SK-N-SH (cell line): ENCODE results near the gene CACNA1E. TPM values are rescaled to one million over a fixed set of nuclear protein-coding genes. Genes with fewer than 3 reads are reported as not detected.

Experiments used
- CTCF ChIA-PET: fragments of 300-600, 350-600 bp; formaldehyde crosslinking; extraction: SDS; loops from one replicate; lab custom pipeline; 2021; lab: Yijun Ruan, JAX
- POLR2A ChIA-PET: fragments of 350-600 bp; sonication (Branson Sonifier 250); formaldehyde crosslinking; extraction: SDS; loops from one replicate; lab custom pipeline; 2020; ENCODE audit warnings: antibody characterized with exemption, inconsistent platforms; lab: Yijun Ruan, JAX
- DNase-seq: peaks from one replicate; pipeline ENCODE4 v3.0.0; 2012
- H2AFZ ChIP-seq: fragments of 200-600 bp; sonication (generic); 2 replicates; pipeline ENCODE4 v1.8.1; 2016; ENCODE audit warnings: antibody characterized with exemption, mild to moderate bottlenecking, low read depth
- H3F3A ChIP-seq: fragments of 200-600 bp; sonication (generic); replicated peaks from 2 replicates; pipeline ENCODE3; 2016; ENCODE audit warnings: antibody characterized with exemption, mild to moderate bottlenecking; ENCODE audit not compliant: insufficient read depth
- H3K27ac ChIP-seq, 2 experiments: fragments of 200-500 bp in 1 of 2; fragments of 200-600 bp in 1 of 2; sonication (Bioruptor generic) in 1 of 2; sonication (generic), shearing (Covaris generic) in 1 of 2; 2 replicates each; pipeline versions ENCODE4 v1.5.1 to v1.6.1; 2014 to 2016; ENCODE audit warnings: low read depth in 2 of 2, inconsistent platforms in 1 of 2, low read length in 1 of 2, mild to moderate bottlenecking in 1 of 2, mixed read lengths in 1 of 2
- H3K27me3 ChIP-seq: fragments of 200-600 bp; sonication (generic), shearing (Covaris generic); 2 replicates; pipeline ENCODE4 v1.6.1; 2016; ENCODE audit warnings: mixed run types; ENCODE audit not compliant: insufficient read depth
- H3K36me3 ChIP-seq, 2 experiments: fragments of 200-500 bp in 1 of 2; fragments of 200-600 bp in 1 of 2; sonication (Bioruptor generic) in 1 of 2; sonication (generic) in 1 of 2; replicated peaks in 1 of 2; 2 replicates each; pipeline versions ENCODE3 to v1.5.1; 2014 to 2016; ENCODE audit warnings: low read length in 1 of 2, mild to moderate bottlenecking in 1 of 2; ENCODE audit not compliant: insufficient read depth in 2 of 2, control insufficient read depth in 1 of 2
- H3K4me1 ChIP-seq, 2 experiments: fragments of 200-500 bp in 1 of 2; fragments of 200-600 bp in 1 of 2; sonication (Bioruptor generic) in 1 of 2; sonication (generic), shearing (Covaris generic) in 1 of 2; 2 replicates each; pipeline versions ENCODE4 v1.5.1 to v1.6.1; 2014 to 2016; ENCODE audit warnings: low read depth in 1 of 2, low read length in 1 of 2, mixed run types in 1 of 2; ENCODE audit not compliant: insufficient read depth in 2 of 2, control insufficient read depth in 1 of 2
- H3K4me2 ChIP-seq: fragments of 200-600 bp; sonication (generic), shearing (Covaris generic); 2 replicates; pipeline ENCODE4 v1.6.1; 2017; ENCODE audit warnings: mixed run types
- H3K4me3 ChIP-seq, 2 experiments: fragments of 200-500 bp in 1 of 2; fragments of 200-600 bp in 1 of 2; sonication (Bioruptor generic) in 1 of 2; sonication (generic), shearing (Covaris generic) in 1 of 2; 2 replicates each; pipeline versions ENCODE4 v1.5.1 to v1.8.1; 2014 to 2016; ENCODE audit warnings: low read depth in 2 of 2, inconsistent platforms in 1 of 2, low read length in 1 of 2, mild to moderate bottlenecking in 1 of 2, mixed read lengths in 1 of 2, moderate library complexity in 1 of 2
- H3K79me2 ChIP-seq: fragments of 200-600 bp; sonication (generic); 2 replicates; pipeline ENCODE4 v1.8.1; 2017; ENCODE audit warnings: mild to moderate bottlenecking; ENCODE audit not compliant: insufficient read depth
- H3K9ac ChIP-seq: fragments of 200-600 bp; sonication (generic); 2 replicates; pipeline ENCODE4 v1.6.1; 2017; ENCODE audit warnings: mixed run types
- H3K9me2 ChIP-seq: fragments of 200-600 bp; sonication (generic); 2 replicates; pipeline ENCODE4 v1.6.1; 2017; ENCODE audit warnings: mixed run types
- H3K9me3 ChIP-seq: fragments of 200-600 bp; sonication (generic); 2 replicates; pipeline ENCODE4 v1.6.1; 2017; ENCODE audit warnings: mixed run types, mild to moderate bottlenecking, moderate library complexity
- H4K20me1 ChIP-seq: fragments of 200-600 bp; sonication (generic); 2 replicates; pipeline ENCODE4 v1.6.1; 2017; ENCODE audit warnings: mild to moderate bottlenecking, mixed run types; ENCODE audit not compliant: insufficient read depth
- ELF1 ChIP-seq: IDR thresholded peaks from 2 replicates; pipeline ENCODE4 v1.4.0; 2012
- EP300 ChIP-seq, 2 experiments: IDR thresholded peaks; 2 replicates each; pipeline versions ENCODE4 v1.4.0 to v1.6.1; 2012; ENCODE audit warnings: borderline replicate concordance in 1 of 2, low read depth in 1 of 2, low read length in 1 of 2
- EZH2phosphoT487 ChIP-seq: fragments of 200-600 bp; sonication (generic); IDR thresholded peaks from 2 replicates; pipeline ENCODE4 v1.6.1; 2017; ENCODE audit warnings: low read depth, mixed run types, mild to moderate bottlenecking, antibody characterized with exemption, moderate library complexity, borderline replicate concordance
- FOSL2 ChIP-seq: IDR thresholded peaks from 2 replicates; pipeline ENCODE4 v1.4.0; 2012; ENCODE audit warnings: low read depth, mild to moderate bottlenecking, moderate library complexity, borderline replicate concordance
- FOXM1 ChIP-seq: IDR thresholded peaks from 2 replicates; pipeline ENCODE4 v1.4.0; 2012; ENCODE audit warnings: low read depth, mild to moderate bottlenecking
- JUND ChIP-seq: IDR thresholded peaks from 2 replicates; pipeline ENCODE4 v1.4.0; 2012
- MEF2A ChIP-seq: IDR thresholded peaks from 2 replicates; pipeline ENCODE4 v1.4.0; 2012; ENCODE audit warnings: low read depth, borderline replicate concordance
- NFIC ChIP-seq: IDR thresholded peaks from 2 replicates; pipeline ENCODE4 v1.4.0; 2012; ENCODE audit warnings: borderline replicate concordance
- NRF1 ChIP-seq: IDR thresholded peaks from 2 replicates; pipeline ENCODE4 v1.6.1; 2012; ENCODE audit warnings: low read depth, mild to moderate bottlenecking, low read length
- POLR2AphosphoS5 ChIP-seq: IDR thresholded peaks from 2 replicates; pipeline ENCODE4 v1.6.1; 2012; ENCODE audit warnings: low read depth, low read length
- RAD21 ChIP-seq: IDR thresholded peaks from 2 replicates; pipeline ENCODE4 v1.6.1; 2012; ENCODE audit warnings: mild to moderate bottlenecking, low read length
- RCOR1 ChIP-seq: fragments of 150-350 bp; IDR thresholded peaks from 2 replicates; pipeline ENCODE4 v1.6.1; 2017; ENCODE audit warnings: antibody characterized with exemption, low read length
- SIN3A ChIP-seq: IDR thresholded peaks from 2 replicates; pipeline ENCODE4 v1.6.1; 2012; ENCODE audit warnings: low read depth, mild to moderate bottlenecking, low read length, moderate library complexity, borderline replicate concordance
- TAF1 ChIP-seq: IDR thresholded peaks from 2 replicates; pipeline ENCODE4 v1.6.1; 2012; ENCODE audit warnings: low read depth, mild to moderate bottlenecking, low read length, moderate library complexity, borderline replicate concordance
- TCF12 ChIP-seq: IDR thresholded peaks from 2 replicates; pipeline ENCODE4 v1.4.0; 2012
- TEAD4 ChIP-seq: IDR thresholded peaks from 2 replicates; pipeline ENCODE4 v1.4.0; 2012; ENCODE audit warnings: mild to moderate bottlenecking, borderline replicate concordance; ENCODE audit not compliant: insufficient read depth
- YY1 ChIP-seq: IDR thresholded peaks from 2 replicates; pipeline ENCODE4 v1.4.0; 2012; ENCODE audit warnings: low read depth, mild to moderate bottlenecking
- WGBS: methylation state at CpG from one replicate; pipeline ENCODE4 v1.1.6; 2017; ENCODE audit warnings: low lambda C conversion rate; 5-methylcytosine and 5-hydroxymethylcytosine counted together
- polyA plus RNA-seq, 3 experiments: library from polyadenylated mRNA; depleted of rRNA; stranded (reverse); fragments of >200 nt; gene quantifications; 2 replicates each; pipeline ENCODE4 v1.2.3, GENCODE V29; 2012
- TF ChIP-seq, protein P1 (sequence below): fragments of 150-350 bp; IDR thresholded peaks from 2 replicates; pipeline ENCODE4 v1.6.1; 2016; ENCODE audit warnings: mild to moderate bottlenecking, low read depth, low read length
- TF ChIP-seq, protein P2 (sequence below): IDR thresholded peaks from 2 replicates; pipeline ENCODE4 v1.4.0; 2012; ENCODE audit warnings: low read depth, borderline replicate concordance
- TF ChIP-seq, protein P3 (sequence below): IDR thresholded peaks from 2 replicates; pipeline ENCODE4 v1.4.0; 2012; ENCODE audit warnings: low read depth, borderline replicate concordance

CACNA1E gene
- polyA plus RNA-seq, 1 of the 3 experiments (the other 2 are of a cell fraction), result not detected

DNA sequence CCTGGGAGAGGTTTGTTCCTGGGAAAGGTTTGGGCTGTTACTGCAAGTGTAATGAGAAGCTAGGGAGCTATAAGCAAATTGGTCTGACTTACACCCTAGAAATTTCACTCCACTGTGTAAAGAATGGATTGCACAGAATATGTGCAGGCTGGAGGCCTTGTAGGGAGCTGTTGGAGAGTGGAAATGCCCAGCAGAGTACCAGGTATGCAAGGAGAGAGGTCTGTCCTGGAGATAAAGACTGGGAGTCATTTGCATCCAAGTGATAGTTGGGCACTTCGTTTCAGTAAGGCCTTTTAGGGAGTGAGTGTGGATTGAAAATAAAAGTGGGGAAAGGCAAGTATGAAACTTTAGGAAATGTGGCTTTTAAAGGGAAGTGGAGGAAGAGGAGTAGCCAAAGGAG, 75.8 kb downstream of the CACNA1E start:
- DNase-seq, result no peak
- Histone ChIP-seq H3K9ac (no peak overlapping the region), H3K36me3 (no peaks in the 10 kb centered on the region), H3K4me2 (no peak overlapping the region), H3K4me3 (no peak overlapping the region), H3K79me2 (no peaks in the 10 kb centered on the region), H3K9me3 (no peaks in the 10 kb centered on the region), H3K9me2 (no peaks in the 10 kb centered on the region), H2AFZ (no peak overlapping the region), H3K27me3 (no peaks in the 10 kb centered on the region), H3K27ac (no peak overlapping the region), H3F3A (no peaks in the 10 kb centered on the region), H3K4me1 (no peaks in the 10 kb centered on the region), H4K20me1 (no peaks in the 10 kb centered on the region)
- POLR2A ChIA-PET, result no interaction called here
- WGBS, result 0% methylated on average over 1 of the region's 1 CpG
- CTCF ChIA-PET, result no interaction called here
- TF ChIP-seq, protein P1, sequence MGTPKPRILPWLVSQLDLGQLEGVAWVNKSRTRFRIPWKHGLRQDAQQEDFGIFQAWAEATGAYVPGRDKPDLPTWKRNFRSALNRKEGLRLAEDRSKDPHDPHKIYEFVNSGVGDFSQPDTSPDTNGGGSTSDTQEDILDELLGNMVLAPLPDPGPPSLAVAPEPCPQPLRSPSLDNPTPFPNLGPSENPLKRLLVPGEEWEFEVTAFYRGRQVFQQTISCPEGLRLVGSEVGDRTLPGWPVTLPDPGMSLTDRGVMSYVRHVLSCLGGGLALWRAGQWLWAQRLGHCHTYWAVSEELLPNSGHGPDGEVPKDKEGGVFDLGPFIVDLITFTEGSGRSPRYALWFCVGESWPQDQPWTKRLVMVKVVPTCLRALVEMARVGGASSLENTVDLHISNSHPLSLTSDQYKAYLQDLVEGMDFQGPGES, result no peak
- no peak for TF ChIP-seq JUND
- TF ChIP-seq EP300 (IDR thresholded peaks at IDR 0.05; ENCODE audit: borderline replicate concordance in 1 of 2, low read depth in 1 of 2, low read length in 1 of 2), result no peak
- no peak for TF ChIP-seq FOSL2
- TF ChIP-seq YY1, result no peak
- no peak for TF ChIP-seq NRF1
- TF ChIP-seq TAF1, result no peak
- TF ChIP-seq TEAD4, result no peak
- TF ChIP-seq RAD21, result no peak
- no peak for TF ChIP-seq TCF12
- TF ChIP-seq, protein P2, sequence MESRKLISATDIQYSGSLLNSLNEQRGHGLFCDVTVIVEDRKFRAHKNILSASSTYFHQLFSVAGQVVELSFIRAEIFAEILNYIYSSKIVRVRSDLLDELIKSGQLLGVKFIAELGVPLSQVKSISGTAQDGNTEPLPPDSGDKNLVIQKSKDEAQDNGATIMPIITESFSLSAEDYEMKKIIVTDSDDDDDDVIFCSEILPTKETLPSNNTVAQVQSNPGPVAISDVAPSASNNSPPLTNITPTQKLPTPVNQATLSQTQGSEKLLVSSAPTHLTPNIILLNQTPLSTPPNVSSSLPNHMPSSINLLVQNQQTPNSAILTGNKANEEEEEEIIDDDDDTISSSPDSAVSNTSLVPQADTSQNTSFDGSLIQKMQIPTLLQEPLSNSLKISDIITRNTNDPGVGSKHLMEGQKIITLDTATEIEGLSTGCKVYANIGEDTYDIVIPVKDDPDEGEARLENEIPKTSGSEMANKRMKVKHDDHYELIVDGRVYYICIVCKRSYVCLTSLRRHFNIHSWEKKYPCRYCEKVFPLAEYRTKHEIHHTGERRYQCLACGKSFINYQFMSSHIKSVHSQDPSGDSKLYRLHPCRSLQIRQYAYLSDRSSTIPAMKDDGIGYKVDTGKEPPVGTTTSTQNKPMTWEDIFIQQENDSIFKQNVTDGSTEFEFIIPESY, result no peak
- TF ChIP-seq RCOR1, result no peak
- no peak for TF ChIP-seq EZH2phosphoT487
- TF ChIP-seq, protein P3, sequence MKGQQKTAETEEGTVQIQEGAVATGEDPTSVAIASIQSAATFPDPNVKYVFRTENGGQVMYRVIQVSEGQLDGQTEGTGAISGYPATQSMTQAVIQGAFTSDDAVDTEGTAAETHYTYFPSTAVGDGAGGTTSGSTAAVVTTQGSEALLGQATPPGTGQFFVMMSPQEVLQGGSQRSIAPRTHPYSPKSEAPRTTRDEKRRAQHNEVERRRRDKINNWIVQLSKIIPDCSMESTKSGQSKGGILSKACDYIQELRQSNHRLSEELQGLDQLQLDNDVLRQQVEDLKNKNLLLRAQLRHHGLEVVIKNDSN, result no peak
- TF ChIP-seq NFIC, result no peak
- TF ChIP-seq SIN3A, result no peak
- no peak for TF ChIP-seq ELF1
- TF ChIP-seq MEF2A, result no peak
- TF ChIP-seq FOXM1, result no peak
- no peak for TF ChIP-seq POLR2AphosphoS5
